HEK293 (cell line): ENCODE data around the gene UNC13A.

Experiments used
- CTCF ChIA-PET: fragments of 350-600 bp; formaldehyde crosslinking; extraction: SDS; loops from one replicate; lab custom pipeline; 2021; ENCODE audit warnings: antibody characterized with exemption; lab: Yijun Ruan, JAX
- POLR2A ChIA-PET: fragments of 300-600 bp; formaldehyde crosslinking; extraction: SDS; loops from one replicate; lab custom pipeline; 2020; ENCODE audit warnings: antibody characterized with exemption, inconsistent platforms; lab: Yijun Ruan, JAX
- H3K27ac ChIP-seq: fragments of 200-500 bp; sonication (Bioruptor generic); 2 replicates; pipeline ENCODE4 v1.5.1; 2014; ENCODE audit warnings: low read depth, low read length, control low read depth, inconsistent platforms; ENCODE audit errors: extremely low read depth
- H3K36me3 ChIP-seq, 2 experiments: fragments of 200-500 bp in 1 of 2; sonication (Bioruptor generic) in 1 of 2; 1 replicate in 1 of 2; 2 replicates in 1 of 2; pipeline ENCODE4 v1.5.1; 2014 to 2017; ENCODE audit warnings: inconsistent platforms in 2 of 2, low read length in 2 of 2; ENCODE audit not compliant: control insufficient read depth in 2 of 2, insufficient read depth in 1 of 2
- H3K4me1 ChIP-seq: fragments of 200-500 bp; sonication (Bioruptor generic); 2 replicates; pipeline ENCODE4 v1.5.1; 2014; ENCODE audit warnings: mild to moderate bottlenecking, low read length, inconsistent platforms; ENCODE audit not compliant: control insufficient read depth, insufficient read depth
- H3K4me3 ChIP-seq: 2 replicates; pipeline ENCODE4 v1.5.1; 2011; ENCODE audit warnings: low read depth, mild to moderate bottlenecking, control low read depth, low read length, moderate library complexity
- H3K9me3 ChIP-seq: fragments of 200-500 bp; sonication (Bioruptor generic); 2 replicates; pipeline ENCODE4 v1.5.1; 2014; ENCODE audit warnings: low read depth, low read length, inconsistent platforms; ENCODE audit not compliant: control insufficient read depth, insufficient read depth
- EGR2 ChIP-seq: fragments of 450-650 bp; formaldehyde crosslinking; IDR thresholded peaks from 2 replicates; pipeline ENCODE4 v1.5.1; 2016; ENCODE audit warnings: low read depth, missing biosample characterization, missing genetic modification characterization
- GLIS2 ChIP-seq: fragments of 450-650 bp; formaldehyde crosslinking; IDR thresholded peaks from 2 replicates; pipeline ENCODE4 v1.5.1; 2016; ENCODE audit warnings: missing biosample characterization, missing genetic modification characterization
- IKZF3 ChIP-seq: fragments of 450-650 bp; IDR thresholded peaks from 2 replicates; pipeline ENCODE4 v1.5.0; 2018; ENCODE audit warnings: missing biosample characterization, mild to moderate bottlenecking, missing genetic modification characterization, moderate library complexity
- KLF10 ChIP-seq: fragments of 450-650 bp; IDR thresholded peaks from 2 replicates; pipeline ENCODE4 v1.5.1; 2018; ENCODE audit warnings: missing biosample characterization, mild to moderate bottlenecking, missing genetic modification characterization
- KLF16 ChIP-seq: fragments of 450-650 bp; formaldehyde crosslinking; IDR thresholded peaks from 2 replicates; pipeline ENCODE4 v1.5.1; 2017; ENCODE audit warnings: missing biosample characterization, missing genetic modification characterization
- KLF8 ChIP-seq: fragments of 450-650 bp; formaldehyde crosslinking; IDR thresholded peaks from 2 replicates; pipeline ENCODE4 v1.5.1; 2016; ENCODE audit warnings: missing biosample characterization, missing genetic modification characterization
- PATZ1 ChIP-seq: fragments of 450-650 bp; formaldehyde crosslinking; IDR thresholded peaks from 2 replicates; pipeline ENCODE4 v1.5.1; 2016; ENCODE audit warnings: missing biosample characterization, missing genetic modification characterization
- SP2 ChIP-seq: fragments of 450-650 bp; formaldehyde crosslinking; IDR thresholded peaks from 2 replicates; pipeline ENCODE4 v1.5.1; 2016; ENCODE audit warnings: missing biosample characterization, missing genetic modification characterization
- SP7 ChIP-seq: fragments of 450-650 bp; formaldehyde crosslinking; IDR thresholded peaks from 2 replicates; pipeline ENCODE4 v1.5.1; 2016; ENCODE audit warnings: missing biosample characterization, missing genetic modification characterization
- ZBTB17 ChIP-seq: fragments of 450-650 bp; formaldehyde crosslinking; IDR thresholded peaks from 2 replicates; pipeline ENCODE4 v1.5.1; 2016; ENCODE audit warnings: missing biosample characterization, missing genetic modification characterization
- ZBTB21 ChIP-seq: fragments of 450-650 bp; formaldehyde crosslinking; IDR thresholded peaks from 2 replicates; pipeline ENCODE4 v1.5.1; 2017; ENCODE audit warnings: missing biosample characterization, missing genetic modification characterization
- ZBTB48 ChIP-seq: fragments of 450-650 bp; formaldehyde crosslinking; IDR thresholded peaks from 2 replicates; pipeline ENCODE4 v1.5.1; 2016; ENCODE audit warnings: missing biosample characterization, missing genetic modification characterization
- ZBTB7A ChIP-seq: fragments of 450-650 bp; formaldehyde crosslinking; IDR thresholded peaks from 2 replicates; pipeline ENCODE4 v1.5.1; 2016; ENCODE audit warnings: low read depth, missing biosample characterization, missing genetic modification characterization
- ZEB2 ChIP-seq: fragments of 450-650 bp; formaldehyde crosslinking; IDR thresholded peaks from 2 replicates; pipeline ENCODE4 v1.5.1; 2016; ENCODE audit warnings: missing biosample characterization, missing genetic modification characterization
- ZNF121 ChIP-seq: fragments of 450-650 bp; formaldehyde crosslinking; IDR thresholded peaks from 2 replicates; pipeline ENCODE4 v1.5.1; 2016; ENCODE audit warnings: missing biosample characterization, missing genetic modification characterization
- ZNF24 ChIP-seq: fragments of 450-650 bp; formaldehyde crosslinking; IDR thresholded peaks from 2 replicates; pipeline ENCODE4 v1.5.1; 2016; ENCODE audit warnings: missing biosample characterization, missing genetic modification characterization
- ZNF335 ChIP-seq: fragments of 450-650 bp; formaldehyde crosslinking; conservative IDR thresholded peaks from 2 replicates; pipeline ENCODE4 v1.5.1; 2016; ENCODE audit warnings: missing biosample characterization, missing genetic modification characterization
- ZNF426 ChIP-seq: fragments of 450-650 bp; formaldehyde crosslinking; IDR thresholded peaks from 2 replicates; pipeline ENCODE4 v1.5.1; 2017; ENCODE audit warnings: missing biosample characterization, missing genetic modification characterization, mild to moderate bottlenecking, inconsistent platforms, moderate library complexity
- ZNF660 ChIP-seq: fragments of 450-650 bp; IDR thresholded peaks from 2 replicates; pipeline ENCODE4 v1.5.1; 2018; ENCODE audit warnings: missing biosample characterization, mild to moderate bottlenecking, missing genetic modification characterization
- ZNF664 ChIP-seq: fragments of 450-650 bp; formaldehyde crosslinking; IDR thresholded peaks from 2 replicates; pipeline ENCODE4 v1.5.1; 2016; ENCODE audit warnings: missing biosample characterization, missing genetic modification characterization
- ZNF747 ChIP-seq: fragments of 450-650 bp; formaldehyde crosslinking; IDR thresholded peaks from 2 replicates; pipeline ENCODE4 v1.5.1; 2016; ENCODE audit warnings: missing biosample characterization, missing genetic modification characterization
- ZNF785 ChIP-seq: fragments of 450-650 bp; formaldehyde crosslinking; IDR thresholded peaks from 2 replicates; pipeline ENCODE4 v1.5.1; 2016; ENCODE audit warnings: missing biosample characterization, missing genetic modification characterization
- ZNF837 ChIP-seq: fragments of 450-650 bp; formaldehyde crosslinking; IDR thresholded peaks from 2 replicates; pipeline ENCODE4 v1.5.1; 2016; ENCODE audit warnings: missing biosample characterization, missing genetic modification characterization
- TF ChIP-seq, protein P1 (sequence below): fragments of 450-650 bp; formaldehyde crosslinking; IDR thresholded peaks from 2 replicates; pipeline ENCODE4 v1.5.1; 2016; ENCODE audit warnings: missing biosample characterization, missing genetic modification characterization
- TF ChIP-seq, protein P2 (sequence below): fragments of 450-650 bp; formaldehyde crosslinking; optimal IDR thresholded peaks from 2 replicates; pipeline ENCODE3; 2016; ENCODE audit warnings: missing biosample characterization, mild to moderate bottlenecking, missing genetic modification characterization
- TF ChIP-seq, protein P3 (sequence below): fragments of 450-650 bp; formaldehyde crosslinking; IDR thresholded peaks from 2 replicates; pipeline ENCODE4 v1.5.1; 2016; ENCODE audit warnings: missing biosample characterization, missing genetic modification characterization
- TF ChIP-seq, protein P4 (sequence below): fragments of 450-650 bp; formaldehyde crosslinking; IDR thresholded peaks from 2 replicates; pipeline ENCODE4 v1.5.1; 2016; ENCODE audit warnings: missing biosample characterization, missing genetic modification characterization

Gene UNC13A

DNA sequence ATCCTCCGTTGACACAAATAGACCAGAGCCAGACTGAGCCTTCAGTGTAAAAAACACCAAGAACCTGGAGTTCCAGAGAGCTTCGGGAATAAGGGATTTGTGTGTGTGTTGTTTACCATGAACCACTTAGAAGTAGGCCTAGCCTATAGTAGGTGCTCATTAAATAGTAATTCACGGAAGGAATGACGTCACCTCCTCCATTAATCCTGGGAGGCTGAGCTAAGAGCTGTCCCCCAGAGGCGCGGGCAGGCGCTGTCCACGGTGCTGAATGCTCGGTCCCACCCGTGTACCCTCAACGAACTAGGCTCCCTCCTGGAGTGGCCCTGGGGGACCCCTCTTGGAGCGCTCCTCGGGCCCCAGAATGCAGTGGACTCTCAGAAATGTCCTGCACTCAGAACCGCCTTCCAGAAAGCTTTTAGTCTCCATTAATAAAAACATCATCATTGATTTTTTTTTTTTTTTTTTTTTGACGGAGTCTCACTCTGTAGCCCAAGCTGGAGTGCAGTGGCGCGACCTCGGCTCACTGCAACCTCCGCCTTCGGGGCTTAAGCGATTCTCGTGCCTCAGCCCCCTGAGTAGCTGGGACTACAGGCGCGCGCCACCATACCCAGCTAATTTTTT lies 6.5 kb downstream of the UNC13A start (continued):
- TF ChIP-seq KLF10 (no peak), ZBTB17 (tag by site-specific recombination) (0 out of 2 replicates have a peak, but pooled peaks have one; percentile 13), ZNF837 (no peak), ZBTB21 (tag by site-specific recombination) (peak; percentile 86), ZNF664 (tag by site-specific recombination) (peak; percentile 99), KLF8 (peak; percentile 65; the same call in 1 of the 2 replicates), ZNF747 (tag by site-specific recombination) (no peak), SP7 (tag by site-specific recombination) (peak; percentile 71), ZNF24 (tag by site-specific recombination) (peak; percentile 70; the same call in 1 of the 2 replicates), ZNF785 (tag by site-specific recombination) (no peak), ZBTB7A (tag by site-specific recombination) (0 out of 2 replicates have a peak, but pooled peaks have one; percentile 32), ZNF121 (tag by site-specific recombination) (no peak), PATZ1 (tag by site-specific recombination) (peak; percentile 58), IKZF3 (tag by site-specific recombination) (0 out of 2 replicates have a peak, but pooled peaks have one; percentile 54)
- TF ChIP-seq, protein P1, sequence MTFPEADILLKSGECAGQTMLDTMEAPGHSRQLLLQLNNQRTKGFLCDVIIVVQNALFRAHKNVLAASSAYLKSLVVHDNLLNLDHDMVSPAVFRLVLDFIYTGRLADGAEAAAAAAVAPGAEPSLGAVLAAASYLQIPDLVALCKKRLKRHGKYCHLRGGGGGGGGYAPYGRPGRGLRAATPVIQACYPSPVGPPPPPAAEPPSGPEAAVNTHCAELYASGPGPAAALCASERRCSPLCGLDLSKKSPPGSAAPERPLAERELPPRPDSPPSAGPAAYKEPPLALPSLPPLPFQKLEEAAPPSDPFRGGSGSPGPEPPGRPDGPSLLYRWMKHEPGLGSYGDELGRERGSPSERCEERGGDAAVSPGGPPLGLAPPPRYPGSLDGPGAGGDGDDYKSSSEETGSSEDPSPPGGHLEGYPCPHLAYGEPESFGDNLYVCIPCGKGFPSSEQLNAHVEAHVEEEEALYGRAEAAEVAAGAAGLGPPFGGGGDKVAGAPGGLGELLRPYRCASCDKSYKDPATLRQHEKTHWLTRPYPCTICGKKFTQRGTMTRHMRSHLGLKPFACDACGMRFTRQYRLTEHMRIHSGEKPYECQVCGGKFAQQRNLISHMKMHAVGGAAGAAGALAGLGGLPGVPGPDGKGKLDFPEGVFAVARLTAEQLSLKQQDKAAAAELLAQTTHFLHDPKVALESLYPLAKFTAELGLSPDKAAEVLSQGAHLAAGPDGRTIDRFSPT (tag by site-specific recombination), result peak; percentile 29; the same call in 1 of the 2 replicates
- TF ChIP-seq, protein P2, sequence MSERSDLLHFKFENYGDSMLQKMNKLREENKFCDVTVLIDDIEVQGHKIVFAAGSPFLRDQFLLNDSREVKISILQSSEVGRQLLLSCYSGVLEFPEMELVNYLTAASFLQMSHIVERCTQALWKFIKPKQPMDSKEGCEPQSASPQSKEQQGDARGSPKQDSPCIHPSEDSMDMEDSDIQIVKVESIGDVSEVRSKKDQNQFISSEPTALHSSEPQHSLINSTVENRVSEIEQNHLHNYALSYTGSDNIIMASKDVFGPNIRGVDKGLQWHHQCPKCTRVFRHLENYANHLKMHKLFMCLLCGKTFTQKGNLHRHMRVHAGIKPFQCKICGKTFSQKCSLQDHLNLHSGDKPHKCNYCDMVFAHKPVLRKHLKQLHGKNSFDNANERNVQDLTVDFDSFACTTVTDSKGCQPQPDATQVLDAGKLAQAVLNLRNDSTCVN (tag by site-specific recombination), result peak; percentile 29
- TF ChIP-seq, protein P3, sequence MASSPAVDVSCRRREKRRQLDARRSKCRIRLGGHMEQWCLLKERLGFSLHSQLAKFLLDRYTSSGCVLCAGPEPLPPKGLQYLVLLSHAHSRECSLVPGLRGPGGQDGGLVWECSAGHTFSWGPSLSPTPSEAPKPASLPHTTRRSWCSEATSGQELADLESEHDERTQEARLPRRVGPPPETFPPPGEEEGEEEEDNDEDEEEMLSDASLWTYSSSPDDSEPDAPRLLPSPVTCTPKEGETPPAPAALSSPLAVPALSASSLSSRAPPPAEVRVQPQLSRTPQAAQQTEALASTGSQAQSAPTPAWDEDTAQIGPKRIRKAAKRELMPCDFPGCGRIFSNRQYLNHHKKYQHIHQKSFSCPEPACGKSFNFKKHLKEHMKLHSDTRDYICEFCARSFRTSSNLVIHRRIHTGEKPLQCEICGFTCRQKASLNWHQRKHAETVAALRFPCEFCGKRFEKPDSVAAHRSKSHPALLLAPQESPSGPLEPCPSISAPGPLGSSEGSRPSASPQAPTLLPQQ, result 0 out of 2 replicates have a peak, but pooled peaks have one; percentile 20
- TF ChIP-seq, protein P4, sequence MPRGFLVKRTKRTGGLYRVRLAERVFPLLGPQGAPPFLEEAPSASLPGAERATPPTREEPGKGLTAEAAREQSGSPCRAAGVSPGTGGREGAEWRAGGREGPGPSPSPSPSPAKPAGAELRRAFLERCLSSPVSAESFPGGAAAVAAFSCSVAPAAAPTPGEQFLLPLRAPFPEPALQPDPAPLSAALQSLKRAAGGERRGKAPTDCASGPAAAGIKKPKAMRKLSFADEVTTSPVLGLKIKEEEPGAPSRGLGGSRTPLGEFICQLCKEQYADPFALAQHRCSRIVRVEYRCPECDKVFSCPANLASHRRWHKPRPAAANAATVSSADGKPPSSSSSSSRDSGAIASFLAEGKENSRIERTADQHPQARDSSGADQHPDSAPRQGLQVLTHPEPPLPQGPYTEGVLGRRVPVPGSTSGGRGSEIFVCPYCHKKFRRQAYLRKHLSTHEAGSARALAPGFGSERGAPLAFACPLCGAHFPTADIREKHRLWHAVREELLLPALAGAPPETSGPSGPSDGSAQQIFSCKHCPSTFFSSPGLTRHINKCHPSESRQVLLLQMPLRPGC, result 0 out of 2 replicates have a peak, but pooled peaks have one; percentile 43

- Histone ChIP-seq H3K9me3 (no peaks in the 10 kb centered on the region), H3K36me3 (no peaks in the 10 kb centered on the region), H3K4me3 (peak overlapping the region; percentile 16), H3K27ac (no peak overlapping the region), H3K4me1 (no peaks in the 10 kb centered on the region)
- CTCF ChIA-PET, result interaction anchor here (0.5 to 0.7 kb wide), 2 partner anchors 11 to 24 kb away, joined by 4 read pairs; no protein-coding TSS in a partner anchor
- POLR2A ChIA-PET, result no interaction called here
- TF ChIP-seq, protein P2 (tag by site-specific recombination), result peak; percentile 80
- TF ChIP-seq ZNF660 (tag by site-specific recombination) (0 out of 2 replicates have a peak, but pooled peaks have one; percentile 23), ZNF335 (peak; percentile 30; the same call in 1 of the 2 replicates), SP2 (tag by site-specific recombination) (peak; percentile 68), ZNF426 (tag by site-specific recombination) (no peak), ZEB2 (peak; percentile 70), EGR2 (tag by site-specific recombination) (peak; percentile 96), ZBTB48 (tag by site-specific recombination) (peak; percentile 69; the same call in 1 of the 2 replicates), GLIS2 (tag by site-specific recombination) (peak; percentile 83), KLF16 (tag by site-specific recombination) (peak; percentile 47; the same call in 1 of the 2 replicates)
These were observed 7.9 kb downstream of the UNC13A start for GRCh38 chr19:17680230-17680722.
